Transverse colon (tissue), 4 donors: ENCODE results near the gene MAT1A. TPM values are rescaled to one million over a fixed set of nuclear protein-coding genes. Genes with fewer than 3 reads are reported as not detected.

Source experiments
- DNase-seq: peaks from one replicate; pipeline ENCODE4 v3.0.0-alpha.2; 2019
- H3K27ac ChIP-seq, 4 donors: fragments of 200-600 bp; sonication (generic); 2 replicates each; pipeline ENCODE4 v1.5.1; 2016 to 2018; ENCODE audit warnings: inconsistent platforms in 4 of 4
- H3K27me3 ChIP-seq: fragments of 200-600 bp; sonication (generic); 2 replicates; pipeline ENCODE4 v1.5.1; 2017; ENCODE audit warnings: inconsistent platforms
- H3K36me3 ChIP-seq, 4 donors: fragments of 200-600 bp; sonication (generic); 2 replicates each; pipeline ENCODE4 v1.5.1; 2017 to 2019; ENCODE audit warnings: inconsistent platforms in 4 of 4
- H3K4me1 ChIP-seq, 4 donors: fragments of 200-600 bp; sonication (generic); 2 replicates each; pipeline ENCODE4 v1.5.1; 2017 to 2020; ENCODE audit warnings: inconsistent platforms in 4 of 4
- H3K4me3 ChIP-seq, 4 donors: fragments of 200-600 bp; sonication (generic); 1 replicate in 1 of 4; 2 replicates in 3 of 4; pipeline versions ENCODE4 v1.5.1 to v1.6.1; 2017 to 2019; ENCODE audit warnings: inconsistent platforms in 4 of 4
- H3K9me3 ChIP-seq, 2 donors: fragments of 200-600 bp; sonication (generic); 2 replicates each; pipeline ENCODE4 v1.5.1; 2017 to 2019; ENCODE audit warnings: inconsistent platforms in 2 of 2
- CTCF ChIP-seq, 5 experiments: fragments of 200-600 bp in 3 of 5; fragments of 450-650 bp in 2 of 5; sonication (generic) in 3 of 5; IDR thresholded peaks; 1 replicate in 2 of 5; 2 replicates in 3 of 5; pipeline ENCODE4 v1.5.1; 2016 to 2017; ENCODE audit warnings: antibody characterized with exemption in 5 of 5, inconsistent platforms in 3 of 5, mild to moderate bottlenecking in 2 of 5, moderate library complexity in 1 of 5
- EP300 ChIP-seq: sonication (generic); formaldehyde crosslinking; IDR thresholded peaks from one replicate; pipeline ENCODE4 v1.6.1; 2017; ENCODE audit warnings: antibody characterized with exemption, low read depth
- POLR2A ChIP-seq: fragments of 450-650 bp; IDR thresholded peaks from one replicate; pipeline ENCODE4 v1.6.1; 2016; ENCODE audit warnings: antibody characterized with exemption, mild to moderate bottlenecking, moderate library complexity
- POLR2AphosphoS5 ChIP-seq, 3 donors: sonication (generic); formaldehyde crosslinking; IDR thresholded peaks; one replicate each; pipeline ENCODE4 v1.6.1; 2016; ENCODE audit warnings: antibody characterized with exemption in 3 of 3
- WGBS, 2 donors: methylation state at CpG; one replicate each; pipeline ENCODE4 v1.1.5; 2018; ENCODE audit warnings: low coverage in 1 of 2; 5-methylcytosine and 5-hydroxymethylcytosine counted together
- in situ Hi-C, 4 donors: fragments of 200-750 bp; cut with MboI; loops; one replicate each; pipeline versions ENCODE4 v1.15.0 to v1.15.1; 2017; ENCODE audit warnings: low sequenced_read_pairs in 3 of 4, low pct_ligation_motif_present in 1 of 4, low pct_unique_long_range_greater_than_20kb in 1 of 4
- intact Hi-C: fragments of 100-400 bp; cut with DNase I; formaldehyde crosslinking; loops from one replicate; pipeline ENCODE4 v1.15.1; 2023; ENCODE audit warnings: low total_unique reads
- total RNA-seq, 4 donors: library from RNA; depleted of rRNA; stranded (reverse); fragments of >200 nt; gene quantifications; one replicate each; pipeline ENCODE4 v1.1.0, GENCODE V29; 2016

MAT1A gene
- total RNA-seq, 4 donors from 2014 or later, result 0.14 to 1.5 TPM; not detected in 2

- H3K4me1 ChIP-seq, result no peaks in the 10 kb centered on the region
- DNase-seq, result no peak
- H3K27me3 ChIP-seq, result no peaks in the 10 kb centered on the region
- in situ Hi-C loops (no loop called here), intact Hi-C loops (no loop called here)
- H3K9me3 ChIP-seq, result no peaks in the 10 kb centered on the region
- H3K27ac ChIP-seq, result no peak overlapping the region
- no peak overlapping the region for H3K4me3 ChIP-seq
- TF ChIP-seq POLR2A (no peak), POLR2AphosphoS5 (IDR thresholded peaks at IDR 0.05) (no peak), EP300 (no peak), CTCF (IDR thresholded peaks at IDR 0.05) (no peak)
- H3K36me3 ChIP-seq, result no peaks in the 10 kb centered on the region
- WGBS, 2 donors, result 60 to 65% methylated on average over 1 to 3 of the region's 3 CpGs
Observed at GRCh38 chr10:80323311-80323710, 33.9 kb upstream of the MAT1A start.

- intact Hi-C loops (no loop called here), in situ Hi-C loops (no loop called here)
- 60 to 67% methylated on average over 1 of the region's 1 CpG for WGBS, 2 donors
- no peaks in the 10 kb centered on the region for H3K4me1 ChIP-seq
- no peak for DNase-seq
- no peak for TF ChIP-seq POLR2A
- no peak for TF ChIP-seq EP300
- TF ChIP-seq CTCF (IDR thresholded peaks at IDR 0.05), result no peak
- no peak for TF ChIP-seq POLR2AphosphoS5 (IDR thresholded peaks at IDR 0.05)
- H3K4me3 ChIP-seq, result no peak overlapping the region
- H3K9me3 ChIP-seq, result no peaks in the 10 kb centered on the region
- no peak overlapping the region for H3K27ac ChIP-seq
- H3K27me3 ChIP-seq, result no peaks in the 10 kb centered on the region
- H3K36me3 ChIP-seq, result no peaks in the 10 kb centered on the region
Observed at GRCh38 chr10:80322711-80323110, 33.3 kb upstream of the MAT1A start.

GRCh38 chr10:80322158-80322557, 32.7 kb upstream of the MAT1A start:
- Histone ChIP-seq H3K9me3 (no peaks in the 10 kb centered on the region), H3K4me3 (no peak overlapping the region), H3K4me1 (no peaks in the 10 kb centered on the region), H3K36me3 (no peaks in the 10 kb centered on the region), H3K27ac (no peak overlapping the region), H3K27me3 (no peaks in the 10 kb centered on the region)
- intact Hi-C loops (no loop called here), in situ Hi-C loops (no loop called here)
- 60 to 68% methylated on average over 1 to 2 of the region's 2 CpGs for WGBS, 2 donors
- TF ChIP-seq POLR2AphosphoS5 (IDR thresholded peaks at IDR 0.05) (no peak), CTCF (IDR thresholded peaks at IDR 0.05) (no peak), EP300 (no peak), POLR2A (no peak)
- no peak for DNase-seq

- no peak for TF ChIP-seq POLR2AphosphoS5 (IDR thresholded peaks at IDR 0.05)
- TF ChIP-seq EP300, result no peak
- no peak for TF ChIP-seq CTCF (IDR thresholded peaks at IDR 0.05)
- no peak for TF ChIP-seq POLR2A
- in situ Hi-C loops (no loop called here), intact Hi-C loops (no loop called here)
- no peaks in the 10 kb centered on the region for H3K27me3 ChIP-seq
- no peak overlapping the region for H3K27ac ChIP-seq
- no peak for DNase-seq
- no peak overlapping the region for H3K4me3 ChIP-seq
- WGBS, 2 donors, result 75 to 88% methylated on average over 1 to 5 of the region's 5 CpGs
- no peaks in the 10 kb centered on the region for H3K9me3 ChIP-seq
- no peaks in the 10 kb centered on the region for H3K36me3 ChIP-seq
- H3K4me1 ChIP-seq, result no peaks in the 10 kb centered on the region
Observed at GRCh38 chr10:80321183-80321582, 31.7 kb upstream of the MAT1A start.
